ENCODE data around the gene CDH13.

DNA sequence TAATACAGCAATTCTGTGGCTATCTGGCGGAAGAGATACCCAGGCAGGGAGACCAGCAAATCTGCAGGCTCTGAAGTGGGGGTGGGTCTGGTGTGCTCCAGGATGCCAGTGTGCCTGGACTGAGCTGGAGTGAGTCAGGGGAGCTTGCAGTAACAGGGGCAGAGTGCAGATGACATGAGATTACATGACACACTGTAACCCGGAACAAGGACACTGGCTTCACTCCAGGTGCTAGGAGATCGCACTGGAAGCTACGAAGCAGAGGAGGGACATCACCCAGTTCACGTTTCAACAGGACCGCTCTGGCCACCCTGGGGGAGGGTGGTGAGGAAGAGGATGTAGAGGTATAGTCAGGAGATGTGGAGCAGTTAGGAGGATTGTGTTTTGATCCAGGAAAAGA is 475.6 kb downstream of the CDH13 start:
- TF ChIP-seq MXI1 (conservative IDR thresholded peaks at IDR 0.05; ENCODE audit: poor library complexity, severe bottlenecking) = no peak
- TF ChIP-seq, protein P1, sequence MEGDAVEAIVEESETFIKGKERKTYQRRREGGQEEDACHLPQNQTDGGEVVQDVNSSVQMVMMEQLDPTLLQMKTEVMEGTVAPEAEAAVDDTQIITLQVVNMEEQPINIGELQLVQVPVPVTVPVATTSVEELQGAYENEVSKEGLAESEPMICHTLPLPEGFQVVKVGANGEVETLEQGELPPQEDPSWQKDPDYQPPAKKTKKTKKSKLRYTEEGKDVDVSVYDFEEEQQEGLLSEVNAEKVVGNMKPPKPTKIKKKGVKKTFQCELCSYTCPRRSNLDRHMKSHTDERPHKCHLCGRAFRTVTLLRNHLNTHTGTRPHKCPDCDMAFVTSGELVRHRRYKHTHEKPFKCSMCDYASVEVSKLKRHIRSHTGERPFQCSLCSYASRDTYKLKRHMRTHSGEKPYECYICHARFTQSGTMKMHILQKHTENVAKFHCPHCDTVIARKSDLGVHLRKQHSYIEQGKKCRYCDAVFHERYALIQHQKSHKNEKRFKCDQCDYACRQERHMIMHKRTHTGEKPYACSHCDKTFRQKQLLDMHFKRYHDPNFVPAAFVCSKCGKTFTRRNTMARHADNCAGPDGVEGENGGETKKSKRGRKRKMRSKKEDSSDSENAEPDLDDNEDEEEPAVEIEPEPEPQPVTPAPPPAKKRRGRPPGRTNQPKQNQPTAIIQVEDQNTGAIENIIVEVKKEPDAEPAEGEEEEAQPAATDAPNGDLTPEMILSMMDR (IDR thresholded peaks at IDR 0.05; ENCODE audit: poor library complexity, severe bottlenecking) = no peak
- TF ChIP-seq EZH2 (IDR thresholded peaks at IDR 0.05; ENCODE audit: borderline replicate concordance, insufficient read depth, low read length, poor library complexity, severe bottlenecking) = no peak

Measured in neural cell (in vitro differentiated cells).